ENCODE results near the gene SPRY4.
"Not testable (repeated sequence)": the region's sequence is repeated elsewhere in the genome, so short reads cannot be mapped to it uniquely, and the experiment has no call there.

Gene SPRY4

GRCh38 chr5:142292249-142292648 lies 32.6 kb downstream of the SPRY4 start:
- no peak for DNase-seq

GRCh38 chr5:142290577-142291299 lies 34.1 kb downstream of the SPRY4 start:
- DNase-seq, result no peak

GRCh38 chr5:142289708-142290576 lies 34.9 kb downstream of the SPRY4 start:
- DNase-seq, result no peak

GRCh38 chr5:142287973-142288313 lies 36.9 kb downstream of the SPRY4 start:
- DNase-seq, result no peak

GRCh38 chr5:142287096-142287972 lies 37.5 kb downstream of the SPRY4 start:
- no peak for DNase-seq

GRCh38 chr5:142286111-142286510 lies 38.7 kb downstream of the SPRY4 start:
- DNase-seq, result no peak

GRCh38 chr5:142283304-142283703 lies 41.5 kb downstream of the SPRY4 start:
- DNase-seq, result no peak

- no peak for DNase-seq
These were observed 42.9 kb downstream of the SPRY4 start for GRCh38 chr5:142281966-142282365.

- DNase-seq, result no peak
These were observed 43.8 kb downstream of the SPRY4 start for GRCh38 chr5:142281008-142281367.

- peak; percentile 81 for DNase-seq
These were observed 44.5 kb downstream of the SPRY4 start for GRCh38 chr5:142280066-142281007.

GRCh38 chr5:142278627-142279026 lies 46.2 kb downstream of the SPRY4 start:
- no peak for DNase-seq

GRCh38 chr5:142277796-142278195 lies 47.0 kb downstream of the SPRY4 start:
- no peak for DNase-seq

- DNase-seq, result no peak
These were observed 48.3 kb downstream of the SPRY4 start for GRCh38 chr5:142276517-142276916.

GRCh38 chr5:142275496-142275895 lies 49.3 kb downstream of the SPRY4 start:
- DNase-seq, result no peak

- not testable (repeated sequence) for DNase-seq
These were observed 52.2 kb downstream of the SPRY4 start for GRCh38 chr5:142272596-142272995.

GRCh38 chr5:142264084-142264483 lies 60.7 kb downstream of the SPRY4 start:
- not testable (repeated sequence) for DNase-seq

GRCh38 chr5:142263346-142263745 lies 61.5 kb downstream of the SPRY4 start:
- no peak for DNase-seq

GRCh38 chr5:142262683-142263082 lies 62.1 kb downstream of the SPRY4 start:
- no peak for DNase-seq

Data from retina (tissue), 1 donor.